HG03558 (cell line): ENCODE measurements around the gene JPH3.
"Not testable (repeated sequence)": the region's sequence is repeated elsewhere in the genome, so short reads cannot be mapped to it uniquely, and the experiment has no call there.

Experiments
- ATAC-seq: cut with Tn5 transposase; IDR thresholded peaks from one replicate; pipeline ENCODE4 v1.9.1; 2021; ENCODE audit warnings: moderate number of reproducible peaks; ENCODE audit not compliant: unreplicated experiment; ENCODE audit errors: extremely low read depth

The JPH3 gene

DNA sequence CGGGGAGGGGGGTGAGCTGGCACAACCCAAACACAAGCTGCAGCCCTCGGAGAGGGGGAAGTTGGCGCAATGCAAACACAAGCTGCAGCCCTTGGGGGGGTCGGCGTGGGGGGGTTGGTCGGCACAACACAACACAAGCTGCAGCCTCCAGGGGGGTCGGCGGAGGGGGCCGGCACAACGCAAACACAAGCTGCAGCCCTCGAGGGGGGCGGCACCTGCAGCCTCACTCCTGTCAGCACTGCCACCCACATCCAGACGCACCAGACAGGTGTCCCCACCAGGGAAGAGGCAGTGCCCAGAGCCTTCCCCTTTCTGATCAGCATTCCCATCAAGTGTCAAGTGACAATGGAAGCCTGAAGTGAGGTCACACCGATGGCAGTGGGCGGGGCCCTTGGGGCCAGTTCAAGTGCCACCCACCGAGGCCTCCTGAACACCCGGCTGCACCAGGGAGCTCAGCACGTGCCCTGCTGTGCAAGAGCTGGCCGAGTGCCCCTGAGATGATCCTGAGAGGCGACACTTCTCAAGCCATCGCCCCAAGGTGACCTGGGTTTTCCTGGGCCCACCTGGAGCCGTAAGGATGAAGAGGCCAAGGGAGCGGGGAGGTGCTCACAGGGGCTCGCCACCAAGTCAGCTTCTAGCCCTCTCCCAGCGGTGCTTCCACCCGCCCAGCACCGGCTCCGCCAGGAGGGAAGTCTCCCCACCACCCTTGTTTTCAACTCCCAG, 104.1 kb downstream of the JPH3 start:
- ATAC-seq = no peak

- no peak for ATAC-seq
These were observed 104.8 kb downstream of the JPH3 start for GRCh38 chr16:87707097-87707496.

- no peak for ATAC-seq
These were observed 105.6 kb downstream of the JPH3 start for GRCh38 chr16:87707714-87708580.

DNA sequence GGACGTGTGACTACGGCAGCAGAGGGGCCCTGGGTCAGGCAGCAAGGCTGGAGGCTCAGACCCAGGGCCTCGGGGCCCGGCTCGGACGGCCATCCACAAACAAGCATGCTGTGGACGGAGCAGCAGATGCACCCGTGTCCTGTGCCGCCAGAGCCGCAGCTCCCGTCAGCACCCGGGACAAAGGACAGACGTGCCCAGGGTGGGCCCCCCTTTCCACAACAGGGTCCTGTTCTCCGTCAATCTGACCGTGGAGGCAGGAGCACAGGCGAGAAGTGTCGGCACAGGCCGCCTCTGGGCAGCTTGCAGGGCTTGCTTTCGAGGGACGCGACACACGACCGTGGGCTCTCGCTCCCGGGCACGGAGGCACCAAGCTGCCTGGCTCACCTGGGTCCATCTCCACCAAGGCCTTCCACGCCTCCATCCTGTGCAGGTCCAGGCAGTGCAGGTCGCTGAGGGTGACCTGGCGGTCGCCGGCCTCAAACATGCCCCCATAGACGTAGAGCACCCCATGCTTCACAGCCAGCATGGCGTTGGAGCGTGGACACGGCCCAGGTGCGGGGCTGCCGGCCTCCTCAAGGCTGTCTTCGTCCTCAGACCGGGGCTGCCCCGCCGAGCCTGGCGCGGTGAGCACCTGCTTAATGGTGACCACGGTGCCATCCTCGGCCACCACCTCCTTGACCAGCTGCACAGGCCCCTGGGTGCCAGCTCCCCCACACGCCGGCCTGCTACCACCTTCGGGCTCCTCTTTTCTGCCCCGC, 106.8 kb downstream of the JPH3 start:
- ATAC-seq = no peak

GRCh38 chr16:87709677-87710076, 107.4 kb downstream of the JPH3 start:
- no peak for ATAC-seq

- no peak for ATAC-seq
These were observed 108.6 kb downstream of the JPH3 start for GRCh38 chr16:87710887-87711286.

- no peak for ATAC-seq
These were observed 110.0 kb downstream of the JPH3 start for GRCh38 chr16:87712184-87712762.

DNA sequence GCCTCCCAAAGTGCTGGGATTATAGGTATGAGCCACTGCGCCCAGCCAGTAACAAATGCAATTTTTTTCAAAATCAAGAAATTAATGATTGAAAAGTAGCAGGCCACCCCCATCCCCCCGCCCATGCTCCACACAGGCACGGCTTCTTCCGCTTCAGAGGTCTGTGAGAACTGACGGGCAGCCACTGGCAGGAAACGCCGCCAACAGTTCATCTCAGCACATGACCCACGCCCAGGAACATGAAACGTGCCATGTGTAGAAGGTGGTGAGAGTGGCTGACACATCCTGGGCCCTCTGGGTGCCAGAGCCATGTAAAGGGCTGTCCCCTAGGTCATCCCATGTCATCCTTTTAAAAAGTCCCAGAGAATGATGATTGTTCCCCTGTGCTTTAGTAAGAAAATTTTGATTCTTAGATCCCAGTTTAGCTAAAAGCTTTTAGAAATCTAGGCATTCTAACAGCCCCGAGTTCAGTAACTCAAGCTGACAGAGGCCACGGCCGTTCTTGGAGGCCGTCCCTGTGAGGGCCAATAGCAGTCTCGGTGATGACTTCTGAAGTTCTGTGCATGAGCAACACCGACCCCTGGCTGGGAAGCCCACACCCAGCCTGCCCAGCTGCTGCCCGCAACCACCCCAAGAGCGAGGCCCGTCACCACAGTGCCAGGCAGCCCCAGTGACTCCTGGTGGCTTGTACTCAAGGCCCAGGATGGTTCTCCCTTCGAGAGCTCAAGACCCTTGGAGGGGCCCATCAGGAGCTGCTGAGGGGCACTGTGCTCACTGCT, 111.3 kb downstream of the JPH3 start:
- ATAC-seq = no peak

DNA sequence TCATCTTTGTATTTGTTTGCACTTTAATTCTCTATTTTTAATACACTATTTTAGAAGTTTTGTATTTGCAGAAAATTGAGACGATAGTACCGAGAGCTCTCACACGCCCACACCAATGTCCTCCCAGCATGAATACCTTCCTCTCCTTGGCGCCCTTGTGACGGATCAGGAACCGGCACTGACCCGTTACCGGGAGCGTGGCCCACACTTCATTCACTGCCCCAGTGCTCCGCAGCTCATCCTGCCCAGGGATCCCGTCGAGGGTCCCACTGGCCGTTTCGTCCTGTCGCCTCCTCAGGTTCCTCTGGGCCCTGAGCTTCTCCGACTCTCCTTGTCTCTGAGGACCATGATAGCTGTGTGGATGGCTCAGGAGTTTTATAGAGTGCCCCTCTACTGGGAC, 112.9 kb downstream of the JPH3 start:
- no peak for ATAC-seq

GRCh38 chr16:87715658-87716057, 113.3 kb downstream of the JPH3 start:
- no peak for ATAC-seq

DNA sequence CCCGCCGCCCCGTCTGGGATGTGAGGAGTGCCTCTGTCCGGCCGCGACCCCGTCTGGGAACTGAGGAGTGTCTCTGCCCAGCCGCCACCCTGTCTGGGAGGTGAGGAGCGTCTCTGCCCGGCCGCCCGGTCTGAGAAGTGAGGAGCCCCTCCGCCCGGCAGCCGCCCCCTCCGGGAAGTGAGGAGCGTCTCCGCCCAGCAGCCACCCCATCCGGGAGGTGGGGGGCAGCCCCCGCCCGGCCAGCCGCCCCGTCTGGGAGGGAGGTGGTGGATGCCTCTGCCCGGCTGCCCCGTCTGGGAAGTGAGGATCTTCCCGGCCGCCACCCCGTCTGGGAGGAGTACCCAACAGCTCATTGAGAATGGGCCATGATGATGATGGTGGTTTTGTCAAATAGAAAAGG, 116.5 kb downstream of the JPH3 start:
- not testable (repeated sequence) for ATAC-seq

- no peak for ATAC-seq
These were observed 118.1 kb downstream of the JPH3 start for GRCh38 chr16:87720446-87720845.

DNA sequence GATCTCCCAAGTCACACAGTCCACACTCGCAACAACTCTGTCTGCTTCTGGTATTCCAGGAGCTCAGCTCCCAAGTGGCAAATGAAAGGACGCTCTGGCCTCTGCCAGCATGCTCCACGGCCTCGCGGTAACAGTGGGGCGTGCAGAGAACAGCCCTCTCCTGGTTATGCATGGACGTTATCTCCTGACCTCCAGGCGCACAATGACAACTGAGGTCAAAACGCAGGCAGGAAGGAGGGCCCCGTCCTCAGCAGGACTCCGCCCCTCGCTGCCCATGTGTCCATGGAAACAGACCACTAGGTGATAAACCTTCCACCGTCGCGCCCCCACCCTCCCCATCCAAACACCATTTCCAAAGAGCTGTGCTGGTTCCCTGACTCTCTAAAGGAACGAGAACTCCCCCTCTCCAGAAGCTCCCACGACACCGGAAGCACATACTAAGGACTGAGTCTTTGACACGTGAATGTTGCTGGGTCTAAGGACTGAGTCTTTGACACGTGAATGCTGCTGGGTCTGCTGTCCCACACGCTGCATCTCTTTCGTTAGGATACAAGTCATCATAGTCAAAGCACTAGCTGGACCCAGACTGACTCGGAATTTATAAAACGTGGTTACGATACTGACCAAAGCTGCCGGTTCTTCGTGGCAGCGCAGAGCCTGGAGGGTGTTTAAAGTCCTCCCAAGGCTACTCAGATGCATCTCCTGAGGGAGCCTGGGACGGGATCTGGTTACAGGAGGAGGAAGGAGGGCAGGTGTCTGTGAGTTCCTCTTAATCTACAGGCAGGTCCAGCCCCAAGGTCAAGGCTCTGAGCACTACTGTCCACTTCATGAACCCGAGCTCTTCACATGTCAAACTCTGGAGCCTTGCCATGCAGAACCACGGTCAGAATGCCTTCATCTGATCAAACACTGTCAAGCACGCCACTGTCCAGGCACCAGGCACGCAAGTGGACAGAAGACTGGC, 119.6 kb downstream of the JPH3 start:
- no peak for ATAC-seq

GRCh38 chr16:87722590-87723225, 120.4 kb downstream of the JPH3 start:
- no peak for ATAC-seq

DNA sequence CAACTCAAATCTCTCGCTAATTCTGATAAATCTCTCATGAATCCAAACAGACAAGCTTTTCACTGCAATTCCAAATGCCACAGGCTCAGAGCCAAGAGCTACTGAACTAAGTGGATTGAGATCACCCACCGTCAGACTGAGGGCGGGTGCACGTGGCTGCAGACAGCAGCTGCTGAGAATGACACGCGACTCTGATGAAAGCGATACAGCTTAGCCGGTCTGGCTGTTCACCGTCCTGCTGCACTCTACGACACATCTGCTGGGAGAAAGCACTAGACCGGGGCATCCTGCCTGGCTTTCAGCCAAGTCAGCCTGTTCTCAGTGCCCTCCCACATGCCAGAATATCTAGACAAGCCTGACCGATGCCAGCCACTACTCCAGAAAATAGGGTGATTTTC, 120.9 kb downstream of the JPH3 start:
- ATAC-seq = no peak

- ATAC-seq = no peak
These were observed 122.4 kb downstream of the JPH3 start for GRCh38 chr16:87724490-87725291.

GRCh38 chr16:87725596-87726235, 123.4 kb downstream of the JPH3 start:
- ATAC-seq = no peak
